GM23338 (cell line): ENCODE data around the gene CHST4. TPM values are rescaled to one million over a fixed set of nuclear protein-coding genes. Genes with fewer than 3 reads are reported as not detected.

Experiments used
- ATAC-seq: fragments of 200-7000 bp; cut with Tn5 transposase; 3 replicates; pipeline ENCODE4 v1.9.1; 2020
- DNase-seq: peaks from one replicate; pipeline ENCODE4 v3.0.0-alpha.2; 2015; ENCODE audit warnings: low spot score
- H2AFZ ChIP-seq: fragments of 200-600 bp; sonication (generic); 2 replicates; pipeline ENCODE4 v1.8.0; 2016; ENCODE audit warnings: antibody characterized with exemption, mild to moderate bottlenecking, moderate library complexity
- H3F3A ChIP-seq: fragments of 200-600 bp; sonication (generic); replicated peaks from 2 replicates; pipeline ENCODE4 v1.8.0; 2017; ENCODE audit warnings: antibody characterized with exemption, mixed run types, low read depth
- H3K27ac ChIP-seq: fragments of 200-600 bp; sonication (generic); 2 replicates; pipeline ENCODE4 v1.6.1; 2016; ENCODE audit warnings: low read depth
- H3K27me3 ChIP-seq: fragments of 200-600 bp; sonication (generic); 2 replicates; pipeline ENCODE4 v1.8.0; 2016; ENCODE audit warnings: mild to moderate bottlenecking, mixed run types, moderate library complexity; ENCODE audit not compliant: insufficient read depth
- H3K36me3 ChIP-seq: fragments of 200-600 bp; sonication (generic); 2 replicates; pipeline ENCODE4 v1.8.0; 2016; ENCODE audit warnings: mild to moderate bottlenecking; ENCODE audit not compliant: insufficient read depth
- H3K4me1 ChIP-seq: fragments of 200-600 bp; sonication (generic); 2 replicates; pipeline ENCODE4 v1.8.0; 2016; ENCODE audit warnings: mild to moderate bottlenecking, moderate library complexity; ENCODE audit not compliant: insufficient read depth
- H3K4me2 ChIP-seq: fragments of 200-600 bp; sonication (generic); 2 replicates; pipeline ENCODE4 v1.7.1; 2017; ENCODE audit warnings: mixed run types
- H3K4me3 ChIP-seq: fragments of 200-600 bp; sonication (generic); 2 replicates; pipeline ENCODE4 v1.6.1; 2016; ENCODE audit warnings: mixed run types
- H3K79me2 ChIP-seq: fragments of 200-600 bp; sonication (generic); replicated peaks from 2 replicates; pipeline ENCODE4 v1.8.0; 2017; ENCODE audit warnings: mild to moderate bottlenecking; ENCODE audit not compliant: insufficient read depth
- H3K9me2 ChIP-seq: fragments of 200-600 bp; sonication (generic); 2 replicates; pipeline ENCODE4 v1.8.0; 2017; ENCODE audit not compliant: insufficient read depth
- H4K20me1 ChIP-seq: fragments of 200-600 bp; sonication (generic); replicated peaks from 2 replicates; pipeline ENCODE4 v1.8.0; 2017; ENCODE audit warnings: mild to moderate bottlenecking; ENCODE audit not compliant: insufficient read depth
- H3K27ac Mint-ChIP-seq: 2 replicates; pipeline ENCODE4 v1.8.0; 2020; ENCODE audit warnings: inconsistent platforms, mild to moderate bottlenecking, moderate library complexity, mixed read lengths
- H3K27me3 Mint-ChIP-seq: 3 replicates; pipeline ENCODE4 v1.8.0; 2022; ENCODE audit warnings: low read depth, mild to moderate bottlenecking, moderate library complexity, mixed read lengths, inconsistent platforms; ENCODE audit not compliant: insufficient read depth, poor library complexity
- H3K36me3 Mint-ChIP-seq: 3 replicates; pipeline ENCODE4 v1.8.0; 2021; ENCODE audit warnings: low read depth, mild to moderate bottlenecking, inconsistent platforms, moderate library complexity, mixed read lengths
- H3K4me1 Mint-ChIP-seq: 3 replicates; pipeline ENCODE4 v1.8.0; 2020; ENCODE audit warnings: mild to moderate bottlenecking, inconsistent platforms, mixed read lengths
- H3K4me3 Mint-ChIP-seq: 3 replicates; pipeline ENCODE4 v1.8.0; 2021; ENCODE audit warnings: moderate library complexity, mild to moderate bottlenecking, inconsistent platforms, mixed read lengths
- H3K9me3 Mint-ChIP-seq: 3 replicates; pipeline ENCODE4 v1.8.0; 2020; ENCODE audit warnings: moderate library complexity, mild to moderate bottlenecking, inconsistent platforms, mixed read lengths
- CREB1 ChIP-seq: fragments of 250-450 bp; sonication (Bioruptor Pico); IDR thresholded peaks from 2 replicates; pipeline ENCODE4 v1.5.0; 2020; ENCODE audit warnings: low read depth, mild to moderate bottlenecking, moderate library complexity
- CTCF ChIP-seq, 2 experiments: fragments of 200-600 bp in 1 of 2; sonication (generic) in 1 of 2; conservative IDR thresholded peaks; 2 replicates each; pipeline versions ENCODE4 v1.5.1 to v1.6.1; 2016 to 2017; ENCODE audit warnings: antibody characterized with exemption in 2 of 2, low read depth in 2 of 2, mild to moderate bottlenecking in 2 of 2, moderate library complexity in 1 of 2
- ETS1 ChIP-seq: IDR thresholded peaks from 2 replicates; pipeline ENCODE4 v1.6.1; 2016; ENCODE audit warnings: antibody characterized with exemption
- EZH2 ChIP-seq: fragments of 200-600 bp; sonication (generic); IDR thresholded peaks from one replicate; pipeline ENCODE4 v1.8.0; 2017; ENCODE audit warnings: antibody characterized with exemption, mild to moderate bottlenecking, low read depth; ENCODE audit not compliant: unreplicated experiment
- EZH2phosphoT487 ChIP-seq: fragments of 200-600 bp; sonication (generic); IDR thresholded peaks from one replicate; pipeline ENCODE4 v1.8.1; 2018; ENCODE audit warnings: antibody characterized with exemption; ENCODE audit not compliant: unreplicated experiment
- JUNB ChIP-seq: IDR thresholded peaks from one replicate; pipeline ENCODE4 v1.6.1; 2016; ENCODE audit warnings: antibody characterized with exemption; ENCODE audit not compliant: unreplicated experiment
- NANOG ChIP-seq: IDR thresholded peaks from 2 replicates; pipeline ENCODE4 v1.6.1; 2016; ENCODE audit warnings: antibody characterized with exemption, borderline replicate concordance
- POLR2AphosphoS5 ChIP-seq: IDR thresholded peaks from 2 replicates; pipeline ENCODE4 v1.6.1; 2016; ENCODE audit warnings: antibody characterized with exemption, low read depth
- REST ChIP-seq: IDR thresholded peaks from one replicate; pipeline ENCODE4 v1.6.1; 2018; ENCODE audit warnings: antibody characterized with exemption; ENCODE audit not compliant: unreplicated experiment
- STAT1 ChIP-seq: IDR thresholded peaks from one replicate; pipeline ENCODE4 v1.6.1; 2016; ENCODE audit warnings: antibody characterized with exemption; ENCODE audit not compliant: unreplicated experiment
- ZNF114 ChIP-seq: fragments of 250-450 bp; sonication (Bioruptor Pico); IDR thresholded peaks from 2 replicates; pipeline ENCODE4 v1.5.0; 2020; ENCODE audit warnings: mild to moderate bottlenecking, moderate library complexity
- ZNF331 ChIP-seq: fragments of 250-450 bp; sonication (Bioruptor Pico); IDR thresholded peaks from 2 replicates; pipeline ENCODE4 v1.5.0; 2020; ENCODE audit warnings: low read depth, mild to moderate bottlenecking, moderate library complexity
- ZNF462 ChIP-seq: fragments of 250-450 bp; sonication (Bioruptor Pico); IDR thresholded peaks from 2 replicates; pipeline ENCODE4 v1.5.0; 2020; ENCODE audit warnings: mild to moderate bottlenecking, moderate library complexity
- polyA plus RNA-seq: library from polyadenylated mRNA; unstranded; fragments of >200 nt; fragmentation: Nextera tagmentation; extraction: Ambion mirVana; gene quantifications from 2 replicates; pipeline ENCODE4 v1.2.1, GENCODE V29; 2016
- total RNA-seq: library from RNA; depleted of rRNA; stranded (reverse); fragments of >200 nt; shearing (Covaris generic); gene quantifications from 2 replicates; pipeline ENCODE4 v1.2.3, GENCODE V29; 2014

The CHST4 gene
- total and polyA plus RNA-seq, 2 experiments from 2014 or later = 5.5 to 17.8 TPM

GRCh38 chr16:71492786-71493185 lies 33.4 kb upstream of the CHST4 start:
- no peak for DNase-seq
- H3K36me3 ChIP-seq = no peaks in the 10 kb centered on the region
- no peaks in the 10 kb centered on the region for H4K20me1 ChIP-seq
- TF ChIP-seq POLR2AphosphoS5 = no peak
- TF ChIP-seq CTCF (conservative IDR thresholded peaks at IDR 0.05; ENCODE audit: low read depth in 2 of 2) = no peak
- TF ChIP-seq EZH2 = no peak
- no peak for TF ChIP-seq EZH2phosphoT487
- TF ChIP-seq JUNB = no peak
- TF ChIP-seq STAT1 = no peak
- no peak for TF ChIP-seq NANOG
- no peak for TF ChIP-seq ZNF331 (CRISPR knock-in tag)
- TF ChIP-seq ZNF462 = no peak
- no peak for TF ChIP-seq CREB1
- TF ChIP-seq REST = no peak
- no peak for TF ChIP-seq ZNF114 (CRISPR knock-in tag)
- no peak for TF ChIP-seq ETS1
- no peak overlapping the region for H3K4me3 ChIP-seq
- no peak overlapping the region for H3K27ac ChIP-seq
- H3K27ac Mint-ChIP-seq = no peak overlapping the region
- H3F3A ChIP-seq = no peaks in the 10 kb centered on the region
- no peaks in the 10 kb centered on the region for H3K27me3 ChIP-seq
- H3K36me3 Mint-ChIP-seq = no peaks in the 10 kb centered on the region
- H3K9me3 Mint-ChIP-seq = no peaks in the 10 kb centered on the region
- no peak for ATAC-seq
- no peaks in the 10 kb centered on the region for H3K79me2 ChIP-seq
- no peaks in the 10 kb centered on the region for H3K4me1 ChIP-seq
- H3K4me2 ChIP-seq = no peak overlapping the region
- H3K4me3 Mint-ChIP-seq = no peak overlapping the region
- H3K27me3 Mint-ChIP-seq = no peaks in the 10 kb centered on the region
- H3K4me1 Mint-ChIP-seq = no peaks in the 10 kb centered on the region
- H2AFZ ChIP-seq = no peak overlapping the region
- no peaks in the 10 kb centered on the region for H3K9me2 ChIP-seq
